Activated naive CD4-positive, alpha-beta T cell treated with anti-CD3 and anti-CD28 coated beads, Interleukin-2, amount 50 U/mL, for 24 hours (primary cell): ENCODE results near the gene PKP1.

Source experiments
- H3K27ac Mint-ChIP-seq: one replicate; pipeline ENCODE4 v1.8.0; 2021; ENCODE audit warnings: mild to moderate bottlenecking, mixed read lengths
- H3K27me3 Mint-ChIP-seq: one replicate; pipeline ENCODE4 v1.8.0; 2021; ENCODE audit warnings: mixed read lengths
- H3K36me3 Mint-ChIP-seq: one replicate; pipeline ENCODE4 v1.8.0; 2021; ENCODE audit warnings: mixed read lengths
- H3K4me1 Mint-ChIP-seq: one replicate; pipeline ENCODE4 v1.8.0; 2021; ENCODE audit warnings: mixed read lengths
- H3K4me3 Mint-ChIP-seq: one replicate; pipeline ENCODE4 v1.8.0; 2021; ENCODE audit warnings: mild to moderate bottlenecking, mixed read lengths
- H3K9me3 Mint-ChIP-seq: one replicate; pipeline ENCODE4 v1.8.0; 2021; ENCODE audit warnings: mixed read lengths

PKP1 gene

GRCh38 chr1:201307231-201307630 lies 23.9 kb downstream of the PKP1 start:
- Mint-ChIP-seq H3K4me1 (no peaks in the 10 kb centered on the region), H3K27ac (no peak overlapping the region), H3K27me3 (peaks cover 9% of the 10 kb centered on the region), H3K36me3 (no peaks in the 10 kb centered on the region), H3K4me3 (no peak overlapping the region), H3K9me3 (no peaks in the 10 kb centered on the region)

GRCh38 chr1:201307760-201308499 lies 24.6 kb downstream of the PKP1 start:
- Mint-ChIP-seq H3K36me3 (no peaks in the 10 kb centered on the region), H3K9me3 (no peaks in the 10 kb centered on the region), H3K27ac (no peak overlapping the region), H3K4me3 (no peak overlapping the region), H3K27me3 (peaks cover 9% of the 10 kb centered on the region), H3K4me1 (no peaks in the 10 kb centered on the region)

GRCh38 chr1:201309416-201309815 lies 26.1 kb downstream of the PKP1 start:
- no peak overlapping the region for H3K27ac Mint-ChIP-seq
- H3K4me1 Mint-ChIP-seq = no peaks in the 10 kb centered on the region
- H3K36me3 Mint-ChIP-seq = no peaks in the 10 kb centered on the region
- H3K4me3 Mint-ChIP-seq = no peak overlapping the region
- H3K27me3 Mint-ChIP-seq = peaks cover 9% of the 10 kb centered on the region
- H3K9me3 Mint-ChIP-seq = no peaks in the 10 kb centered on the region

DNA sequence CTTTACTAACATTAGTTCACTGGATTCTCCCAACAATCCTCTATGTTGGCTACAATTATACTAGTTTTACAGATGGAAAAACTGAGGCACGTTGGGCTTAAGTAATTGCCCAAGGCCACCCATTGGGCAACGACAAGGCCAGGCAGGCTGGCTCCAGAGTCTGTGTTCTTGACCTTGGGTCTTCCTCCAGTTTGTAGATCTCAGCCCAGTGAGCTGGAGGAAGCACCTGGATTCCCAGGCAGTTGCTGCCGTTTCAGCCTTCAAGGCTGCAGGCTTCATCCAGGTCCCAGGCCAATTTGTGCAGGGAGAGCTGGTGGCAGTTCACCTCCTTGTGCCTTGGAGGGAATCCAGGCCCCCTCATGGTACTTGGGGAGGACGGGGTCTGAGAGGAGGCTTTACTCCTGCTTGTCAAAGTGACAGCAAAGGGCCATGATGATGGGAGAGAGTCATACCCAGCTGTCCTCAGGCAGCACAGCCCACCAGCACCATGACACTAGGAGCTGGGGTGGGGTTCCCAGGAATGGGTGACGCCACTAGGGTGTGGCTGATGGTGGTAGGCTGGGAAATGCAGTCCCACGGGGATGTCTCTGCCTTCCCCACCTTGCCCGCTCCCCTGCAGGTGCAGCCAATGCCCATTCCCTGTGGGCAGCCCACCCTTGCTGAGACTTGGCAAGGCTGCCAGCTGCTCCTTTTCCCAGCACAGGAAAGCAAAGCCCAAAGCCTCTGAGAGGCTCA lies 27.1 kb downstream of the PKP1 start:
- no peak overlapping the region for H3K4me3 Mint-ChIP-seq
- no peaks in the 10 kb centered on the region for H3K4me1 Mint-ChIP-seq
- H3K27me3 Mint-ChIP-seq = peaks cover 9% of the 10 kb centered on the region
- no peaks in the 10 kb centered on the region for H3K9me3 Mint-ChIP-seq
- H3K36me3 Mint-ChIP-seq = no peaks in the 10 kb centered on the region
- H3K27ac Mint-ChIP-seq = no peak overlapping the region

DNA sequence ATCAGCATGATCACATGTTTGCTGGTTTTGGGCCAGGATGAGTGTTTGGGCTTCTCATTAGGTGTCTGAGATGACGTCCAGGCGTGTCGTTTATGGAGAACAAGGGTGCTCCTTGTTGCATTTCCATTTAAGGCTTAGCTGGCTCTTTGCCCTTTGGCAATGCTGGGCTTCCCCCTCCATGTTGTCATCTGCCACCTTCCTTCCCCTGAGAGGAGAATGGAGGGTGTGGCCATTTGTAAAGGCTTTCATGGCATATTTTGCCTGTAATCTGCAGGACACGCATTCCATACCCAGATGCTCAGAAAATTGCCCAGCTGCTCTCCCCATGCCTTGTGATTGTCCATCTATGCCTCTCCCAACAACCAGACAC lies 27.7 kb downstream of the PKP1 start:
- no peaks in the 10 kb centered on the region for H3K36me3 Mint-ChIP-seq

GRCh38 chr1:201311356-201312011 lies 28.2 kb downstream of the PKP1 start:
- Mint-ChIP-seq H3K36me3 (no peaks in the 10 kb centered on the region), H3K4me3 (no peak overlapping the region), H3K27ac (no peak overlapping the region), H3K4me1 (no peaks in the 10 kb centered on the region), H3K27me3 (peaks cover 9% of the 10 kb centered on the region), H3K9me3 (no peaks in the 10 kb centered on the region)

More for the DNA sequence above, 27.7 kb downstream of the PKP1 start:
- Mint-ChIP-seq H3K4me1 (no peaks in the 10 kb centered on the region), H3K27ac (no peak overlapping the region), H3K27me3 (peaks cover 9% of the 10 kb centered on the region), H3K9me3 (no peaks in the 10 kb centered on the region), H3K4me3 (no peak overlapping the region)

DNA sequence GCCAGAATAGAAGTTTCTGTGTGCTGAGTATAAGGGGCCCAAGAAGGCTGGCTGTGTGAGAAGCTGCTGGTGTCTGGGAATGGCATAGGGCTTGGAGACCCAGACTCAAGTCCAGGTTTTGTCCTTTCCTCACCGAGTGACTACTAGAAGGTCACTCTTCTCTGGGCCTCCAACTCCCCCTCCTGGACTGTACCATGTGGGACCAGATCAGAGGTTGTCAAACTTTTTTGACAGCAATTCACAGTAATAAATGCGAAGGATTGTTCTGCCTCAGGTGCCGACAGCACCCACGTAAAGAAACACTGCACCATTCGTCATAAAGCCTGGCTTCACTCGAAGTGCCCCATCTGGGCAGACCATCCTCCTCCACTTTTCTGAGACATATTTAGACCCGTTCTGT lies 29.0 kb downstream of the PKP1 start:
- H3K4me3 Mint-ChIP-seq = no peak overlapping the region
- H3K4me1 Mint-ChIP-seq = no peaks in the 10 kb centered on the region
- H3K36me3 Mint-ChIP-seq = no peaks in the 10 kb centered on the region
- no peak overlapping the region for H3K27ac Mint-ChIP-seq
- H3K9me3 Mint-ChIP-seq = no peaks in the 10 kb centered on the region
- peaks cover 9% of the 10 kb centered on the region for H3K27me3 Mint-ChIP-seq

- H3K27ac Mint-ChIP-seq = no peak overlapping the region
- H3K36me3 Mint-ChIP-seq = no peaks in the 10 kb centered on the region
- no peak overlapping the region for H3K4me3 Mint-ChIP-seq
- no peaks in the 10 kb centered on the region for H3K4me1 Mint-ChIP-seq
- H3K27me3 Mint-ChIP-seq = peaks cover 9% of the 10 kb centered on the region
- no peaks in the 10 kb centered on the region for H3K9me3 Mint-ChIP-seq
These were observed 29.8 kb downstream of the PKP1 start for GRCh38 chr1:201313086-201313485.

GRCh38 chr1:201316556-201316955 lies 33.2 kb downstream of the PKP1 start:
- no peak overlapping the region for H3K4me3 Mint-ChIP-seq
- no peaks in the 10 kb centered on the region for H3K4me1 Mint-ChIP-seq
- no peaks in the 10 kb centered on the region for H3K36me3 Mint-ChIP-seq
- no peaks in the 10 kb centered on the region for H3K27me3 Mint-ChIP-seq
- no peaks in the 10 kb centered on the region for H3K9me3 Mint-ChIP-seq
- no peak overlapping the region for H3K27ac Mint-ChIP-seq

DNA sequence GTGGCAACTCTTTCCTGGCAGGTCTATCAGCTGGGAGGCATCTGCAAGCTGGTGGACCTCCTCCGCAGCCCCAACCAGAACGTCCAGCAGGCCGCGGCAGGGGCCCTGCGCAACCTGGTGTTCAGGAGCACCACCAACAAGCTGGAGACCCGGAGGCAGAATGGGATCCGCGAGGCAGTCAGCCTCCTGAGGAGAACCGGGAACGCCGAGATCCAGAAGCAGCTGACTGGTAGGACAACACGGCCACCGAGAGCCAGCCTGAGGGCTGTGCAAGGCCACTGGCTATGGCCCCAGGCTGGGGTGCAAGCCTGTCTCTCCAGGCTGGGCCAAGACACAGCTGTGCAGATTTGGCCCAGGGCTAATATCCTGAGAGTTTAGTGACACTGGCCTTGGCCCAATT lies 34.2 kb downstream of the PKP1 start:
- H3K9me3 Mint-ChIP-seq = no peaks in the 10 kb centered on the region
- H3K4me1 Mint-ChIP-seq = no peaks in the 10 kb centered on the region
- no peaks in the 10 kb centered on the region for H3K36me3 Mint-ChIP-seq
- H3K4me3 Mint-ChIP-seq = no peak overlapping the region
- H3K27ac Mint-ChIP-seq = no peak overlapping the region
- H3K27me3 Mint-ChIP-seq = no peaks in the 10 kb centered on the region

GRCh38 chr1:201318504-201319340 lies 35.4 kb downstream of the PKP1 start:
- Mint-ChIP-seq H3K4me3 (no peak overlapping the region), H3K9me3 (no peaks in the 10 kb centered on the region), H3K4me1 (no peaks in the 10 kb centered on the region), H3K27ac (no peak overlapping the region), H3K27me3 (no peaks in the 10 kb centered on the region), H3K36me3 (no peaks in the 10 kb centered on the region)

GRCh38 chr1:201319631-201320030 lies 36.3 kb downstream of the PKP1 start:
- Mint-ChIP-seq H3K36me3 (no peaks in the 10 kb centered on the region), H3K4me3 (no peak overlapping the region), H3K27me3 (no peaks in the 10 kb centered on the region), H3K4me1 (no peaks in the 10 kb centered on the region), H3K27ac (no peak overlapping the region), H3K9me3 (no peaks in the 10 kb centered on the region)

DNA sequence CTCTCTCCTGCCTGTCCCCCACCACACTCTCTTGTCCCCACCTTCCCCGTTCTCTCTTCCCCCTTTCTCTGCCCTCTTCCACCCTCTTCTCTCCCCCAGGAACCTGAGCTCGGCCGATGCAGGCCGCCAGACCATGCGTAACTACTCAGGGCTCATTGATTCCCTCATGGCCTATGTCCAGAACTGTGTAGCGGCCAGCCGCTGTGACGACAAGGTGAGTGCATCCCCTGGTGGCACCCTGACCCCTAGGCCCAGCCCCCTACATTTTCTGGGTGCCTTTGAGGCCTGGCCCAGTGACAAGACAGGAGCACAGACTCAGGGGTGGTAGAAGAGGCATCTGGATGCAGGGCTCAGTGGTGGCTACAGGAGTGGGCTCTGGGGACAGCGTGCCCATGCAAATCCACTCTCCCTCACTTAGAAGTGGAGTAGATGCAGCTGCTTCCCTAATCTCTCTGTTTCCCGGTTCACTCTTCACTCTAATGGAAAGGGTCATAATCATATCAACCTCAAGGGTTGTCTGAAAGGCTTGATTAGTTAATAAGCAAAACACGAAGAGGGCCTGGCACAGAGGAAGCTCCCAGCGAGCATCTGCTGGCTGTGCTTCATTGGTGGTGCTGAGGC lies 37.0 kb downstream of the PKP1 start:
- Mint-ChIP-seq H3K27ac (no peak overlapping the region), H3K36me3 (no peaks in the 10 kb centered on the region), H3K4me1 (no peaks in the 10 kb centered on the region), H3K9me3 (no peaks in the 10 kb centered on the region), H3K4me3 (no peak overlapping the region), H3K27me3 (no peaks in the 10 kb centered on the region)

DNA sequence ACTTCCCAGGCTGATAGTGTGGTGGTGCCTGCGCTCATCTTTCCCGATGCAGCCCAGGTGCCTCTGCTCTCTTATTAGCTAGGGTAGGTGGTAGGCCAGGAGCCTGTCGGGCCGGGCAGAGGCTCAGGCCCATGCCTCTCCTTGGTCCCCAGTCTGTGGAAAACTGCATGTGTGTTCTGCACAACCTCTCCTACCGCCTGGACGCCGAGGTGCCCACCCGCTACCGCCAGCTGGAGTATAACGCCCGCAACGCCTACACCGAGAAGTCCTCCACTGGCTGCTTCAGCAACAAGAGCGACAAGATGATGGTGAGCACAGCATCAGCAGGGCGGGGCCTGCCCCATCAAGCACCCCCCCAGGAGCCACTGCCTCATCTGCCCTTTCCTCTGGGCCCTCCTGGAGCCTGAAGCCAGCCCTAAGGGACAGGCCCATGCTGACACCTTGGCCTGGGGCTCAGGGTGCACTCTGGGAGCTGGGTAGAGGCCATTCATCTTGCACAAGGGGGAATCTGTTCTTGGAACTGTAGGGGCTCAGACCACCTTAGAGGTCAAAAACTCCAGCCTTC lies 38.6 kb downstream of the PKP1 start:
- Mint-ChIP-seq H3K4me1 (no peaks in the 10 kb centered on the region), H3K27me3 (no peaks in the 10 kb centered on the region), H3K27ac (no peak overlapping the region), H3K9me3 (no peaks in the 10 kb centered on the region), H3K4me3 (no peak overlapping the region), H3K36me3 (no peaks in the 10 kb centered on the region)
